Muscle layer of duodenum (tissue), 2 donors: ENCODE results near the gene VEPH1.

ENCODE experiments used
- H3K27ac ChIP-seq: one replicate; pipeline ENCODE4 v1.7.0; 2013; ENCODE audit warnings: mild to moderate bottlenecking, low read length
- H3K27me3 ChIP-seq: one replicate; pipeline ENCODE4 v1.7.0; 2013; ENCODE audit warnings: low read depth, mild to moderate bottlenecking, control low read depth, low read length
- H3K36me3 ChIP-seq, 2 donors: one replicate each; pipeline ENCODE4 v1.7.0; 2013; ENCODE audit warnings: low read length in 2 of 2, control low read depth in 1 of 2, mild to moderate bottlenecking in 1 of 2; ENCODE audit not compliant: insufficient read depth in 2 of 2, control insufficient read depth in 1 of 2
- H3K4me1 ChIP-seq, 2 donors: one replicate each; pipeline ENCODE4 v1.7.0; 2013; ENCODE audit warnings: low read length in 2 of 2, mild to moderate bottlenecking in 2 of 2, control low read depth in 1 of 2, moderate library complexity in 1 of 2; ENCODE audit not compliant: insufficient read depth in 2 of 2, control insufficient read depth in 1 of 2
- H3K4me3 ChIP-seq, 2 donors: one replicate each; pipeline ENCODE4 v1.7.0; 2013; ENCODE audit warnings: low read length in 2 of 2, low read depth in 1 of 2, mild to moderate bottlenecking in 1 of 2
- H3K9me3 ChIP-seq, 2 donors: one replicate each; pipeline ENCODE4 v1.7.0; 2013; ENCODE audit warnings: low read length in 2 of 2, control low read depth in 1 of 2, mild to moderate bottlenecking in 1 of 2; ENCODE audit not compliant: control insufficient read depth in 1 of 2
- donor health status: healthy.

The VEPH1 gene

GRCh38 chr3:157241599-157241998 lies 261.6 kb downstream of the VEPH1 start:
- no peak overlapping the region for H3K4me3 ChIP-seq
- peaks cover 0 to 4% of the 10 kb centered on the region in 2 donors for H3K36me3 ChIP-seq
- H3K9me3 ChIP-seq: no peaks in the 10 kb centered on the region
- no peaks in the 10 kb centered on the region for H3K27me3 ChIP-seq
- H3K27ac ChIP-seq: no peak overlapping the region
- H3K4me1 ChIP-seq: peaks cover 0 to 9% of the 10 kb centered on the region in 2 donors

GRCh38 chr3:157240408-157240807 lies 262.8 kb downstream of the VEPH1 start:
- no peaks in the 10 kb centered on the region for H3K27me3 ChIP-seq
- no peak overlapping the region for H3K4me3 ChIP-seq
- peaks cover 0 to 4% of the 10 kb centered on the region in 2 donors for H3K36me3 ChIP-seq
- H3K9me3 ChIP-seq: no peaks in the 10 kb centered on the region
- no peak overlapping the region for H3K27ac ChIP-seq
- peaks cover 0 to 5% of the 10 kb centered on the region in 2 donors for H3K4me1 ChIP-seq

- H3K9me3 ChIP-seq: no peaks in the 10 kb centered on the region
- H3K4me1 ChIP-seq: peaks cover 0 to 5% of the 10 kb centered on the region in 2 donors
- H3K4me3 ChIP-seq: no peak overlapping the region
- peaks cover 0 to 4% of the 10 kb centered on the region in 2 donors for H3K36me3 ChIP-seq
- no peak overlapping the region for H3K27ac ChIP-seq
- H3K27me3 ChIP-seq: no peaks in the 10 kb centered on the region
These were observed 264.0 kb downstream of the VEPH1 start for GRCh38 chr3:157239082-157239704.

GRCh38 chr3:157238457-157238856 lies 264.8 kb downstream of the VEPH1 start:
- no peak overlapping the region for H3K27ac ChIP-seq
- H3K27me3 ChIP-seq: no peaks in the 10 kb centered on the region

GRCh38 chr3:157237886-157238285 lies 265.3 kb downstream of the VEPH1 start:
- no peak overlapping the region for H3K27ac ChIP-seq
- no peaks in the 10 kb centered on the region for H3K9me3 ChIP-seq
- peaks cover 0 to 4% of the 10 kb centered on the region in 2 donors for H3K36me3 ChIP-seq
- H3K4me1 ChIP-seq: peaks cover 0 to 5% of the 10 kb centered on the region in 2 donors
- H3K27me3 ChIP-seq: no peaks in the 10 kb centered on the region
- no peak overlapping the region for H3K4me3 ChIP-seq

More at GRCh38 chr3:157238457-157238856, 264.8 kb downstream of the VEPH1 start:
- H3K36me3 ChIP-seq: peaks cover 0 to 4% of the 10 kb centered on the region in 2 donors
- no peak overlapping the region for H3K4me3 ChIP-seq
- H3K9me3 ChIP-seq: no peaks in the 10 kb centered on the region
- H3K4me1 ChIP-seq: peaks cover 0 to 5% of the 10 kb centered on the region in 2 donors

- H3K27me3 ChIP-seq: no peaks in the 10 kb centered on the region
- no peaks in the 10 kb centered on the region for H3K9me3 ChIP-seq
- no peak overlapping the region for H3K27ac ChIP-seq
- no peak overlapping the region for H3K4me3 ChIP-seq
- H3K4me1 ChIP-seq: peaks cover 0 to 5% of the 10 kb centered on the region in 2 donors
- H3K36me3 ChIP-seq: peaks cover 0 to 2% of the 10 kb centered on the region in 2 donors
These were observed 267.9 kb downstream of the VEPH1 start for GRCh38 chr3:157235291-157235690.

GRCh38 chr3:157233923-157234322 lies 269.3 kb downstream of the VEPH1 start:
- Histone ChIP-seq H3K4me1 (peaks cover 0 to under 1% of the 10 kb centered on the region in 2 donors), H3K27ac (no peak overlapping the region), H3K9me3 (no peaks in the 10 kb centered on the region), H3K36me3 (no peaks in the 10 kb centered on the region), H3K4me3 (no peak overlapping the region), H3K27me3 (no peaks in the 10 kb centered on the region)

- no peaks in the 10 kb centered on the region for H3K36me3 ChIP-seq
- no peaks in the 10 kb centered on the region for H3K27me3 ChIP-seq
- H3K27ac ChIP-seq: no peak overlapping the region
- no peak overlapping the region for H3K4me3 ChIP-seq
- H3K4me1 ChIP-seq: no peaks in the 10 kb centered on the region
- no peaks in the 10 kb centered on the region for H3K9me3 ChIP-seq
These were observed 271.1 kb downstream of the VEPH1 start for GRCh38 chr3:157232141-157232540.

- no peaks in the 10 kb centered on the region for H3K9me3 ChIP-seq
- H3K4me3 ChIP-seq: no peak overlapping the region
- H3K36me3 ChIP-seq: no peaks in the 10 kb centered on the region
- H3K27me3 ChIP-seq: no peaks in the 10 kb centered on the region
- H3K27ac ChIP-seq: no peak overlapping the region
- no peaks in the 10 kb centered on the region for H3K4me1 ChIP-seq
These were observed 272.1 kb downstream of the VEPH1 start for GRCh38 chr3:157231071-157231470.

GRCh38 chr3:157226173-157226847 lies 276.9 kb downstream of the VEPH1 start:
- H3K4me1 ChIP-seq: no peaks in the 10 kb centered on the region
- H3K27ac ChIP-seq: no peak overlapping the region
- H3K36me3 ChIP-seq: no peaks in the 10 kb centered on the region
- no peaks in the 10 kb centered on the region for H3K9me3 ChIP-seq
- no peaks in the 10 kb centered on the region for H3K27me3 ChIP-seq
- H3K4me3 ChIP-seq: no peak overlapping the region

GRCh38 chr3:157225001-157225400 lies 278.2 kb downstream of the VEPH1 start:
- no peaks in the 10 kb centered on the region for H3K4me1 ChIP-seq
- no peak overlapping the region for H3K27ac ChIP-seq
- H3K36me3 ChIP-seq: no peaks in the 10 kb centered on the region
- H3K9me3 ChIP-seq: no peaks in the 10 kb centered on the region
- H3K27me3 ChIP-seq: no peaks in the 10 kb centered on the region
- H3K4me3 ChIP-seq: no peak overlapping the region
